Measurements from ENCODE around the gene FGF10. TPM values are rescaled to one million over a fixed set of nuclear protein-coding genes. Genes with fewer than 3 reads are reported as not detected.

FGF10 gene
- total RNA-seq, 2 experiments from 2014 or later, result not detected

GRCh38 chr5:44334622-44335021 lies 54.6 kb downstream of the FGF10 start:
- POLR2A ChIA-PET, result no interaction called here
- no peak for TF ChIP-seq EZH2phosphoT487 (IDR thresholded peaks at IDR 0.05; ENCODE audit: borderline replicate concordance, low read depth, low read length)
- no peak for TF ChIP-seq CTCF (conservative IDR thresholded peaks at IDR 0.05; ENCODE audit: low read length)
- Histone ChIP-seq H3K4me2 (ENCODE audit: low read length) (no peak overlapping the region), H4K20me1 (ENCODE audit: insufficient read depth, low read length) (no peaks in the 10 kb centered on the region), H3K36me3 (ENCODE audit: insufficient read depth, low read length) (no peaks in the 10 kb centered on the region), H2AFZ (ENCODE audit: low read length) (no peak overlapping the region), H3K4me3 (ENCODE audit: low read depth, low read length, poor library complexity, severe bottlenecking) (no peak overlapping the region), H3K9me2 (ENCODE audit: insufficient read depth, low read length) (no peaks in the 10 kb centered on the region), H3K27ac (ENCODE audit: low read depth, low read length, poor library complexity, severe bottlenecking) (no peak overlapping the region), H3K9me3 (ENCODE audit: low read length) (no peaks in the 10 kb centered on the region), H3K79me2 (ENCODE audit: insufficient read depth, low read depth, low read length) (no peaks in the 10 kb centered on the region), H3K4me1 (ENCODE audit: insufficient read depth, low read length, poor library complexity, severe bottlenecking) (no peaks in the 10 kb centered on the region)
- intact Hi-C loops (cut with micrococcal nuclease; ENCODE audit: unreplicated experiment), result no loop called here
- no TSS peak for BruUV-seq (replicated peaks)
- CTCF ChIA-PET (ENCODE audit: unreplicated experiment), result no interaction called here
- no peak for DNase-seq (ENCODE audit: low spot score)

DNA sequence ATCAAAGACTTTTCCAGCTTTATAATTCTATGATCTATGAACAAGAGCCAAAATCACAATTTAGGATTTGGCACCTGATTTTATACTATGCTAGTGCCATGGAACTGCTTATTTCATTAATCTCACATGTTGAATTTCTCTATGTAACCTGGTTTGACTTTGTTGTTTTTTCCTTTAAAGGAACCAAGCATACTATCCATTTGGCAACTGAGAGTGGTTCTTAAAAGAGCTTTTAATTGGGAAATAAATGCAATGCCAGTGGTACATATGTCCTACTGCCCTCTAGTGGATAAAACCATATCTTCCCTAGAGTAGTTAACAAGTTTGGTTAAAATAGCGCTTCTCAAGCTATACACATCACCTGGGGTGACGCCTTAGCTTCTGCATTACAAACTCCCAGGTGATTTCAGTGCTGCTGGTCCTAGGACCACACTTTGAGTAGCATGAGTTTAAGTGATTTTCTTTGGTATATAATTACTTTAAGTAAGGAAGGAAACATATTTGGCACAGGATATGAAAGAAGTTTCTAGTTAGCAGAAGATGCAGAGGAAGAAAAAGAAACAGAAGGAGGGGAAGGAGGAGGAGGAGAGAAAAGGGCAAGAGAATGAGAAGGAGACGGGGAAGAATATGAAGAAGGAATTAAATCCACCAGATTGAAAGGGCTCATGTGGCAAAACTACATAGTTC lies 56.8 kb downstream of the FGF10 start:
- no peaks in the 10 kb centered on the region for H4K20me1 ChIP-seq (ENCODE audit: insufficient read depth, low read length)

More for the DNA sequence above, 56.8 kb downstream of the FGF10 start:
- Histone ChIP-seq H3K4me2 (ENCODE audit: low read length) (no peak overlapping the region), H3K4me3 (ENCODE audit: low read depth, low read length, poor library complexity, severe bottlenecking) (no peak overlapping the region), H3K9me2 (ENCODE audit: insufficient read depth, low read length) (no peaks in the 10 kb centered on the region), H2AFZ (ENCODE audit: low read length) (no peak overlapping the region), H3K27ac (ENCODE audit: low read depth, low read length, poor library complexity, severe bottlenecking) (no peak overlapping the region), H3K9me3 (ENCODE audit: low read length) (no peaks in the 10 kb centered on the region), H3K36me3 (ENCODE audit: insufficient read depth, low read length) (no peaks in the 10 kb centered on the region), H3K79me2 (ENCODE audit: insufficient read depth, low read depth, low read length) (no peaks in the 10 kb centered on the region), H3K4me1 (ENCODE audit: insufficient read depth, low read length, poor library complexity, severe bottlenecking) (no peaks in the 10 kb centered on the region)
- ChIA-PET CTCF (ENCODE audit: unreplicated experiment) (interaction anchor here (0.8 kb wide), 1 partner anchor 23 kb away, joined by 3 read pairs; no protein-coding TSS in a partner anchor), POLR2A (interaction anchor here (0.6 to 0.7 kb wide), 3 partner anchors 23 to 701 kb away, joined by 3 read pairs; no protein-coding TSS in a partner anchor)
- TF ChIP-seq CTCF (conservative IDR thresholded peaks at IDR 0.05; ENCODE audit: low read length), result peak; percentile 87
- no peak for TF ChIP-seq EZH2phosphoT487 (IDR thresholded peaks at IDR 0.05; ENCODE audit: borderline replicate concordance, low read depth, low read length)
- DNase-seq (ENCODE audit: low spot score), result peak; percentile 48
- BruUV-seq (replicated peaks), result no TSS peak
- intact Hi-C loops (cut with micrococcal nuclease; ENCODE audit: unreplicated experiment), result loop anchor here (2.0 kb wide), 1 partner anchor 602 kb away; no protein-coding TSS in a partner anchor
